DOHH2 (cell line): ENCODE data around the gene LRRC8D.

Source experiments
- CTCF ChIP-seq: fragments of 200-600 bp; sonication (generic); IDR thresholded peaks from one replicate; pipeline ENCODE4 v1.5.1; 2014; ENCODE audit warnings: antibody characterized with exemption, mild to moderate bottlenecking, low read depth, low read length; ENCODE audit not compliant: poor library complexity, severe bottlenecking
- EZH2phosphoT487 ChIP-seq: fragments of 200-600 bp; sonication (generic); IDR thresholded peaks from 2 replicates; pipeline ENCODE4 v1.6.1; 2017; ENCODE audit warnings: borderline replicate concordance, mild to moderate bottlenecking, antibody characterized with exemption, low read length, moderate library complexity, mixed read lengths

GRCh38 chr1:89883030-89883379, 62.2 kb downstream of the LRRC8D start:
- TF ChIP-seq CTCF (no peak), EZH2phosphoT487 (no peak)
